ENCODE results near the gene SERTAD1.

GRCh38 chr19:40431698-40432097 lies 5.9 kb upstream of the SERTAD1 start:
- TF ChIP-seq POLR2A (IDR thresholded peaks at IDR 0.05; ENCODE audit: low read length) (no peak), GATA1 (IDR thresholded peaks at IDR 0.05; ENCODE audit: low read depth, low read length) (no peak)
